Right lobe of liver (tissue), 6 donors: ENCODE measurements around the gene OPTC. TPM values are rescaled to one million over a fixed set of nuclear protein-coding genes. Genes with fewer than 3 reads are reported as not detected.
A peak's percentile ranks its signal among the peaks of the same experiment; 100 is the strongest.

Experiments used
- ATAC-seq, 4 donors: fragments of 200-7000 bp; cut with Tn5 transposase; one replicate each; pipeline ENCODE4 v1.9.1; 2020; ENCODE audit warnings: mild to moderate bottlenecking in 4 of 4, moderate library complexity in 4 of 4
- DNase-seq, 3 donors: peaks; one replicate each; pipeline ENCODE4 v3.0.0-alpha.2; 2020
- H3K27ac ChIP-seq, 3 donors: fragments of 200-600 bp; one replicate each; pipeline ENCODE4 v1.8.0; 2022
- H3K27me3 ChIP-seq, 2 donors: fragments of 200-600 bp; one replicate each; pipeline ENCODE4 v1.8.0; 2022
- H3K36me3 ChIP-seq, 4 donors: fragments of 200-600 bp; sonication (generic) in 1 of 4; one replicate each; pipeline versions ENCODE4 v1.5.1 to v1.8.0; 2017 to 2022; ENCODE audit warnings: control low read depth in 1 of 4
- H3K4me1 ChIP-seq, 4 donors: fragments of 200-600 bp; sonication (generic) in 1 of 4; one replicate each; pipeline versions ENCODE4 v1.5.1 to v1.8.0; 2017 to 2022; ENCODE audit warnings: control low read depth in 1 of 4
- H3K4me3 ChIP-seq, 3 donors: fragments of 200-600 bp; one replicate each; pipeline ENCODE4 v1.8.0; 2022
- H3K9me3 ChIP-seq, 4 donors: fragments of 200-600 bp; sonication (generic) in 1 of 4; one replicate each; pipeline versions ENCODE4 v1.5.1 to v1.8.0; 2017 to 2022; ENCODE audit warnings: control low read depth in 1 of 4
- CTCF ChIP-seq, 4 donors: fragments of 200-600 bp in 3 of 4; fragments of 450-650 bp in 1 of 4; IDR thresholded peaks; one replicate each; pipeline versions ENCODE4 v1.5.1 to v1.8.0; 2016 to 2022; ENCODE audit warnings: antibody characterized with exemption in 4 of 4, mild to moderate bottlenecking in 2 of 4
- POLR2A ChIP-seq: fragments of 450-650 bp; IDR thresholded peaks from one replicate; pipeline ENCODE4 v1.6.1; 2017; ENCODE audit warnings: antibody characterized with exemption, mild to moderate bottlenecking
- WGBS: methylation state at CpG from one replicate; pipeline ENCODE4 v1.1.6; 2018; ENCODE audit warnings: low coverage, low lambda C conversion rate; ENCODE audit not compliant: insufficient coverage; ENCODE audit errors: missing lambda C conversion rate; 5-methylcytosine and 5-hydroxymethylcytosine counted together
- intact Hi-C, 2 donors: fragments of 100-400 bp; cut with DNase I; formaldehyde crosslinking; loops; one replicate each; pipeline versions ENCODE4 v1.11.2 to v1.14.1; 2022
- total RNA-seq, 6 experiments: library from RNA; depleted of rRNA in 2 of 6; stranded (reverse); fragments of >200 nt in 2 of 6; fragmentation: NEBNext Ultra II Directional in 3 of 6; extraction: Animal tissue kit (Norgen Biotek cat#: 25700) in 3 of 6; gene quantifications; one replicate each; pipeline versions ENCODE4 v1.1.0 to v1.2.4, GENCODE V29; 2016 to 2023
- donor health status: DM: no; HTN: yes; CAD: no.
- donor health status: DM: no; HTN: no; CAD: no.
- donor health status: DM: no; HTN: no; CAD: no.
- donor health status: DM: no; HTN: yes; CAD: no.
- donor health status: DM: no; HTN: yes; CAD: no.

The OPTC gene
- total RNA-seq, 6 experiments from 2014 or later, result not detected

GRCh38 chr1:203453616-203454015 is 40.3 kb upstream of the OPTC start:
- ATAC-seq, result no peak

GRCh38 chr1:203454986-203455471 is 38.9 kb upstream of the OPTC start:
- no peak for TF ChIP-seq POLR2A
- no peak for TF ChIP-seq CTCF (IDR thresholded peaks at IDR 0.05)
- no peaks in the 10 kb centered on the region for H3K27me3 ChIP-seq
- no peaks in the 10 kb centered on the region for H3K4me1 ChIP-seq
- no peak overlapping the region for H3K4me3 ChIP-seq
- intact Hi-C loops, result no loop called here
- no peaks in the 10 kb centered on the region for H3K36me3 ChIP-seq
- no peak overlapping the region for H3K27ac ChIP-seq
- 60% methylated on average over 1 of the region's 18 CpGs for WGBS
- DNase-seq, result no peak
- H3K9me3 ChIP-seq, result no peaks in the 10 kb centered on the region
- ATAC-seq, result peak in 1 of 4 donors; percentile 10

More at GRCh38 chr1:203453616-203454015, 40.3 kb upstream of the OPTC start:
- TF ChIP-seq POLR2A (no peak), CTCF (IDR thresholded peaks at IDR 0.05) (no peak)
- DNase-seq, result no peak
- Histone ChIP-seq H3K27ac (no peak overlapping the region), H3K4me1 (no peaks in the 10 kb centered on the region), H3K27me3 (no peaks in the 10 kb centered on the region), H3K36me3 (no peaks in the 10 kb centered on the region), H3K4me3 (no peak overlapping the region), H3K9me3 (no peaks in the 10 kb centered on the region)
- 50% methylated on average over 5 of the region's 5 CpGs for WGBS
- intact Hi-C loops, result no loop called here

- TF ChIP-seq CTCF (IDR thresholded peaks at IDR 0.05) (no peak), POLR2A (no peak)
Observed at GRCh38 chr1:203455706-203456105, 38.2 kb upstream of the OPTC start.

GRCh38 chr1:203456577-203456976 is 37.4 kb upstream of the OPTC start:
- intact Hi-C loops, result no loop called here
- 83% methylated on average over 4 of the region's 4 CpGs for WGBS

More at GRCh38 chr1:203455706-203456105, 38.2 kb upstream of the OPTC start:
- Histone ChIP-seq H3K9me3 (no peaks in the 10 kb centered on the region), H3K27me3 (no peaks in the 10 kb centered on the region), H3K4me1 (no peaks in the 10 kb centered on the region), H3K4me3 (no peak overlapping the region), H3K36me3 (no peaks in the 10 kb centered on the region), H3K27ac (no peak overlapping the region)
- WGBS, result no CpG with 5 or more reads among the region's 3 CpGs
- intact Hi-C loops, result no loop called here
- DNase-seq, result no peak
- ATAC-seq, result no peak

More at GRCh38 chr1:203456577-203456976, 37.4 kb upstream of the OPTC start:
- no peak for ATAC-seq
- H3K4me3 ChIP-seq, result no peak overlapping the region
- no peaks in the 10 kb centered on the region for H3K27me3 ChIP-seq
- TF ChIP-seq POLR2A (no peak), CTCF (IDR thresholded peaks at IDR 0.05) (no peak)
- H3K4me1 ChIP-seq, result no peaks in the 10 kb centered on the region
- H3K36me3 ChIP-seq, result no peaks in the 10 kb centered on the region
- no peaks in the 10 kb centered on the region for H3K9me3 ChIP-seq
- no peak overlapping the region for H3K27ac ChIP-seq
- no peak for DNase-seq
